GM12873 (cell line): ENCODE results near the gene BSPRY.

Source experiments
- TF ChIP-seq, protein P1 (sequence below): IDR thresholded peaks from 2 replicates; pipeline ENCODE4 v1.5.1; 2012; ENCODE audit warnings: low read depth, mild to moderate bottlenecking, moderate library complexity, low read length, control low read depth; ENCODE audit not compliant: insufficient read depth; ENCODE audit errors: missing control alignments

BSPRY gene

GRCh38 chr9:113395000-113395861 is 45.9 kb downstream of the BSPRY start:
- TF ChIP-seq, protein P1, sequence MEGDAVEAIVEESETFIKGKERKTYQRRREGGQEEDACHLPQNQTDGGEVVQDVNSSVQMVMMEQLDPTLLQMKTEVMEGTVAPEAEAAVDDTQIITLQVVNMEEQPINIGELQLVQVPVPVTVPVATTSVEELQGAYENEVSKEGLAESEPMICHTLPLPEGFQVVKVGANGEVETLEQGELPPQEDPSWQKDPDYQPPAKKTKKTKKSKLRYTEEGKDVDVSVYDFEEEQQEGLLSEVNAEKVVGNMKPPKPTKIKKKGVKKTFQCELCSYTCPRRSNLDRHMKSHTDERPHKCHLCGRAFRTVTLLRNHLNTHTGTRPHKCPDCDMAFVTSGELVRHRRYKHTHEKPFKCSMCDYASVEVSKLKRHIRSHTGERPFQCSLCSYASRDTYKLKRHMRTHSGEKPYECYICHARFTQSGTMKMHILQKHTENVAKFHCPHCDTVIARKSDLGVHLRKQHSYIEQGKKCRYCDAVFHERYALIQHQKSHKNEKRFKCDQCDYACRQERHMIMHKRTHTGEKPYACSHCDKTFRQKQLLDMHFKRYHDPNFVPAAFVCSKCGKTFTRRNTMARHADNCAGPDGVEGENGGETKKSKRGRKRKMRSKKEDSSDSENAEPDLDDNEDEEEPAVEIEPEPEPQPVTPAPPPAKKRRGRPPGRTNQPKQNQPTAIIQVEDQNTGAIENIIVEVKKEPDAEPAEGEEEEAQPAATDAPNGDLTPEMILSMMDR = no peak

DNA sequence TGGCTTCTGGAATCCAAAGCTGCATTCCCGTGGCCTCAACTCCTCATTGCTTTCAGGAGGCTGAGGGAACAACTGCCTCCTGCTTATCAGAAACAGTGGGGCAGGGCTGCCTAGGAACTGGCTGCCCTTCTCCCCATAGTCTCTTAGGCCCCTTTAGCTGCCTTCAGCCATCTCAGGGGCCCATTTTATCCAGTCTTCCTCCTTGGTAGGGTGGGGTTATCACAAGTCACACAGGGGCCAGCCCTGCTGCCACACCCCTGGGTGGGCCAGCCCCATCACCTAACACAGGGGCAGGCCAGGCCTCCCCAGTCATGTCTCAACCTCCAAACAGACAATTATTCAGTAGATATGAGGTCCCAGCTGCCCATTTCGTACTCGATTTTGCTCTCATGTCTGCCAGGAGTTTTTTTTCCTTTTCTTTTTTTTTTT is 47.9 kb downstream of the BSPRY start:
- TF ChIP-seq, protein P1 = no peak

- TF ChIP-seq, protein P1 = no peak
Observed at GRCh38 chr9:113398796-113399195, 49.5 kb downstream of the BSPRY start.

DNA sequence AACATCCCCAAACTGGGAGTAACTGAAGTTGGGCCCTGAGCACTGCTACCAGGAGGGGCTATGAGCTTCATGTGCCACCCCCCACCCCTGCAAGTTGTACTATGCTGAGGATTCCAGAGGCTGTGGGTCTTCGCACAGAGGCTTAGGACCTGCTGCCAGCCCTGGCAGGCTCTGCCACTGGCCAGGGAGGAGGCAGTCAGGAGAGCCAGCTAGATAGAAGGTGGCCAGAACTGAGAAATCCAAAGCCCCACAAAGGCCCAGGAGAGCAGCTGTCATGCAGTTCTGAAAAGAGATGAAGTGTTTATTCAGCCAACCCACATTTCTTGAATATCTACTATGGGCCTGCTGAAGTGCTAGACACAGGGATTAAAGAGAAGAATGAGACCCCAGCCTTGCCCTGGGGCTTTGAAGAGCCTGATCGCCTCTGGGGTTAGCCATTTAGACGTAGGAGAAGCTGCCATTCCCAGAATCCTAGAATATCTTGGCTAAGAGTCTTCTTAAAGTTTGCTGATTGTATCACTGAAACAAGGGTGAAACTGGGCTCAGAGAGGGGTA is 50.4 kb downstream of the BSPRY start:
- TF ChIP-seq, protein P1 = no peak

DNA sequence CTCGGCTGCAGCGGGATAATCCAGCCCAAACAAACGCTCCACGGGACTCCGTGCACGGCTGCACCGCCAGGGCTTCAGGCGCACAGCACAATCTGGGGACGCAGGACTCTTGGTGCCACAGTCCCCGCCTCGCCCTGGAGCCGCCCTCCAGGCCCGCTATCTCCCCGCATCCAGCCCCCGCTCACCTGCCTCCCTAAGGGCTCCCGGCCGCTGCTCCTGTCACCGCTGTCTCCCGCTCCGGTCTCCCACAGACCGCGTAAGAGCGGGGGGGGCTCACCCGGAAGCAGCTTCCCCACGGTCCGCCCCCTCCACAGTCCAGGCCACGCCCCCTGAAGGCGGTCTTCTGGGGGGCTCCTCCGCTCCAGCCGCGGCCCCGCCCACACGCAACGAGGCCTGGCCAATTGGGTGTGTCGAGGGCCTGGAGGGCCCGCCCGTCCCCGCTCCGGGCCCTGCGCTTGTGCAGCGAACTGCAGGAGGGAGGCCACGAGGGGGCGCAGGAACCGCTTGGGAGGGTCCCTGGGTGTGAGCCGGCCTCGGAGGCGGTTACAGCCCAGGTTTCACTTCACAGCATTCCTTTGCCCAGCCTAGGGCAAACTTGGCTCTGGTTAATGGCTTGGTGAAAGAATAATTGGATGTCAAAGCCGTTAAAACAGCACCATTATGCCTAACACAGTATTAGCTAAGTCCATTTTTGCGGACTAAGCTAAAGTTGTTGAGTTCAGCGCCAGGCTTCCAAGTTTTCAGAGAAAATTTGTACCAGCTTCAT is 51.9 kb downstream of the BSPRY start, which contains the start of gene ALAD:
Gene ALAD (minus strand): TSS at position 258 of the 766 bp plus-strand sequence. CDS start 7,725 bp downstream, outside the sequence.
- TF ChIP-seq, protein P1 = peak; percentile 91

DNA sequence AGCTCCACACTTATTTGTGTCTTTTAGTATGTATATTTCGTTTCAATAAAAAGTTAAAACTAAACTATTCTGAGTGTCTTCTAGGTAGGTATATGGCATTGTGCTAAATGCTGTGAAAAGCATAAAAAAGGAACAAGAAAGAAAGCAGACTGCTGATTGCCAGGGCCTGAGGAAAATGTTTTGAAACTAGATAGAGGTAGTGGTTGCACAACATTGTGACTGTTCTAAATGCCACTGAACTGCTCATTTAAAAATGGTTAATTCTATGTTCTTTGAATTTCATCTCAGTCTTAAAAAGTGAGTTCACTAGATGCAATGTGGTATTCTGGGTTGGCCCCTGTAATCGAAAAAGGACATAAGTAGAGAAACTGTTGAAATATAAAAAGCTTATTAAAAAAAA is 54.3 kb downstream of the BSPRY start:
- TF ChIP-seq, protein P1 = no peak
